K562 (cell line): ENCODE data around the gene NAV2. TPM values are rescaled to one million over a fixed set of nuclear protein-coding genes. Genes with fewer than 3 reads are reported as not detected.

Experiments used
- ATAC-seq: fragments of 200-7000 bp; cut with Tn5 transposase; 3 replicates; pipeline ENCODE4 v1.9.1; 2020; ENCODE audit warnings: moderate library complexity
- BruUV-seq: library from RNA; stranded (reverse); fragments of 400-500 nt; replicated peaks from 2 replicates; lab custom pipeline; 2021; lab: Mats Ljungman, UMichigan
- CTCF ChIA-PET: fragments of 300-600 bp; formaldehyde crosslinking; extraction: SDS; loops from one replicate; lab custom pipeline; 2021; ENCODE audit warnings: low intra/inter-chr PET ratio; lab: Yijun Ruan, JAX
- POLR2A ChIA-PET: fragments of 300-600, 350-650 bp; sonication (Branson Sonifier 250); formaldehyde crosslinking; extraction: SDS; loops from one replicate; lab custom pipeline; 2021; ENCODE audit warnings: antibody characterized with exemption, inconsistent platforms; lab: Yijun Ruan, JAX
- DNase-seq, 4 experiments: peaks; one replicate each; pipeline versions ENCODE4 v3.0.0 to v3.0.0-alpha.2; 2011 to 2018; ENCODE audit warnings: low spot score in 3 of 4, mixed read lengths in 3 of 4; ENCODE audit errors: extremely low read depth in 1 of 4
- FAIRE-seq: peaks from 2 replicates; lab custom pipeline; 2011; peaks lifted over from hg19 to GRCh38; lab: Jason Lieb, UNC
- H2AFZ ChIP-seq: 2 replicates; pipeline ENCODE4 v1.6.0; 2011; ENCODE audit warnings: low read depth, low read length, control low read depth, inconsistent platforms
- H3K27ac ChIP-seq: fragments of 200-600 bp; 3 replicates; pipeline ENCODE4 v1.8.0; 2011; ENCODE audit warnings: low read depth, mild to moderate bottlenecking, control low read depth, inconsistent platforms, low read length, moderate library complexity, mixed read lengths; ENCODE audit errors: extremely low read depth
- H3K27me3 ChIP-seq, 2 experiments: fragments of 300-600 bp in 1 of 2; 2 replicates in 1 of 2; 3 replicates in 1 of 2; pipeline versions ENCODE4 v1.6.0 to v1.8.0; 2011; ENCODE audit warnings: inconsistent platforms in 2 of 2, low read length in 2 of 2, mild to moderate bottlenecking in 1 of 2, mixed read lengths in 1 of 2, moderate library complexity in 1 of 2; ENCODE audit not compliant: control insufficient read depth in 2 of 2, insufficient read depth in 2 of 2
- H3K36me3 ChIP-seq: fragments of 300-600 bp; 3 replicates; pipeline ENCODE4 v1.8.0; 2011; ENCODE audit warnings: mild to moderate bottlenecking, low read length, inconsistent platforms; ENCODE audit not compliant: control insufficient read depth, insufficient read depth
- H3K4me1 ChIP-seq, 2 experiments: fragments of 200-600 bp in 1 of 2; replicated peaks in 1 of 2; 2 replicates in 1 of 2; 3 replicates in 1 of 2; pipeline versions ENCODE4 v1.5.1 to v1.8.0; 2011; ENCODE audit warnings: inconsistent platforms in 2 of 2, low read length in 2 of 2, mild to moderate bottlenecking in 1 of 2, mixed read lengths in 1 of 2, moderate library complexity in 1 of 2; ENCODE audit not compliant: control insufficient read depth in 2 of 2, insufficient read depth in 2 of 2
- H3K4me2 ChIP-seq: 2 replicates; pipeline ENCODE4 v1.6.1; 2011; ENCODE audit warnings: low read length, control low read depth, inconsistent platforms, mixed read lengths; ENCODE audit not compliant: insufficient read depth
- H3K4me3 ChIP-seq: fragments of 200-600 bp; sonication (generic), shearing (Covaris generic); 2 replicates; pipeline ENCODE4 v1.5.1; 2016; ENCODE audit warnings: control low read depth, inconsistent platforms
- H3K79me2 ChIP-seq: fragments of 200-600 bp; 3 replicates; pipeline ENCODE4 v1.8.0; 2011; ENCODE audit warnings: low read length, inconsistent platforms; ENCODE audit not compliant: control insufficient read depth, insufficient read depth
- H3K9ac ChIP-seq, 2 experiments: 2 replicates each; pipeline versions ENCODE4 v1.6.0 to v1.6.1; 2011; ENCODE audit warnings: low read depth in 2 of 2, low read length in 2 of 2, control low read depth in 1 of 2, inconsistent platforms in 1 of 2, mild to moderate bottlenecking in 1 of 2, mixed read lengths in 1 of 2; ENCODE audit not compliant: insufficient read depth in 1 of 2
- H3K9me1 ChIP-seq: one replicate; pipeline ENCODE4 v1.6.0; 2011; ENCODE audit warnings: inconsistent platforms, mild to moderate bottlenecking, low read length, moderate library complexity; ENCODE audit not compliant: control insufficient read depth, insufficient read depth
- H3K9me3 ChIP-seq: replicated peaks from 2 replicates; pipeline ENCODE4 v1.5.1; 2011; ENCODE audit warnings: low read depth, low read length, inconsistent platforms; ENCODE audit not compliant: control insufficient read depth, insufficient read depth
- H4K20me1 ChIP-seq: replicated peaks from 2 replicates; pipeline ENCODE4 v1.6.1; 2011; ENCODE audit warnings: low read length, inconsistent platforms, mixed read lengths; ENCODE audit not compliant: control insufficient read depth, insufficient read depth
- CBX3 ChIP-seq, 2 experiments: IDR thresholded peaks; 1 replicate in 1 of 2; 2 replicates in 1 of 2; pipeline ENCODE4 v1.6.1; 2012; ENCODE audit warnings: inconsistent platforms in 2 of 2, low read length in 2 of 2, borderline replicate concordance in 1 of 2, control low read depth in 1 of 2
- HES1 ChIP-seq: fragments of 450-650 bp; IDR thresholded peaks from 2 replicates; pipeline ENCODE4 v1.6.1; 2016; ENCODE audit warnings: low read depth, mild to moderate bottlenecking, moderate library complexity
- HINFP ChIP-seq: fragments of 450-650 bp; conservative IDR thresholded peaks from 2 replicates; pipeline ENCODE4 v1.6.1; 2016; ENCODE audit warnings: missing genetic modification characterization, low read depth, mild to moderate bottlenecking, control low read depth, missing compliant biosample characterization
- RNF2 ChIP-seq: sonication (generic); IDR thresholded peaks from 2 replicates; pipeline ENCODE4 v1.6.1; 2016
- TEAD2 ChIP-seq: fragments of 450-650 bp; IDR thresholded peaks from 2 replicates; pipeline ENCODE4 v1.6.1; 2016; ENCODE audit warnings: missing genetic modification characterization, control low read depth, missing compliant biosample characterization
- TRIM28 ChIP-seq: fragments of 450-650 bp; IDR thresholded peaks from 2 replicates; pipeline ENCODE4 v1.6.1; 2017
- ZNF24 ChIP-seq: fragments of 450-650 bp; IDR thresholded peaks from 2 replicates; pipeline ENCODE4 v1.6.1; 2016
- WGBS: fragments of 100-300 bp; shearing (Covaris generic); methylation state at CpG from one replicate; pipeline ENCODE4 v1.1.6; 2016; ENCODE audit warnings: low coverage, mixed read lengths; ENCODE audit not compliant: insufficient coverage; ENCODE audit errors: missing lambda C conversion rate; 5-methylcytosine and 5-hydroxymethylcytosine counted together
- in situ Hi-C: fragments of 300-500 bp; cut with MboI; formaldehyde crosslinking; loops from 4 replicates; pipeline ENCODE4 v1.15.0; 2018; ENCODE audit warnings: inconsistent platforms, mixed read lengths
- intact Hi-C: fragments of 100-400 bp; cut with micrococcal nuclease; formaldehyde crosslinking; loops from 2 replicates; pipeline ENCODE4 v1.14.2; 2022
- polyA plus RNA-seq, 8 experiments: library from polyadenylated mRNA; depleted of rRNA in 4 of 8; stranded (reverse) in 5 of 8; unstranded in 3 of 8; fragments of >200 nt; fragmentation: Nextera tagmentation in 2 of 8; fragmentation: Illumina TruSeq in 1 of 8; extraction: Ambion mirVana in 2 of 8; extraction: Trizol in 1 of 8; gene quantifications; 2 replicates each; pipeline versions ENCODE4 v1.2.1 to v1.2.3, GENCODE V29; 2011 to 2014; ENCODE audit warnings: inconsistent platforms in 1 of 8, missing spikeins in 1 of 8
- total RNA-seq, 7 experiments: library from RNA; depleted of rRNA in 6 of 7; stranded (reverse); fragments of >200 nt in 6 of 7; fragmentation: Illumina TruSeq in 2 of 7; extraction: Trizol in 2 of 7; gene quantifications; 2 replicates each; pipeline versions ENCODE4 v1.2.1 to v1.2.3, GENCODE V29; 2011 to 2021; ENCODE audit warnings: low replicate concordance in 1 of 7

Gene NAV2
- total and polyA plus RNA-seq, 9 of the 15 experiments (the other 6 are each of a cell fraction or from before 2014, with no cell fraction given) = 0.03 to 0.35 (median 0.05) TPM

GRCh38 chr11:19730373-19730772 lies 17.7 kb downstream of the NAV2 start:
- Histone ChIP-seq H3K79me2 (no peaks in the 10 kb centered on the region), H2AFZ (no peak overlapping the region), H3K4me1 (no peaks in the 10 kb centered on the region), H3K27ac (no peak overlapping the region), H3K36me3 (no peaks in the 10 kb centered on the region), H3K9me3 (no peaks in the 10 kb centered on the region), H3K27me3 (peaks cover 0 to 8% of the 10 kb centered on the region in 2 experiments; a peak in 1 of 5 replicates), H3K4me2 (no peak overlapping the region), H3K9me1 (no peaks in the 10 kb centered on the region), H4K20me1 (peaks cover 4% of the 10 kb centered on the region; the same call in 1 of the 2 replicates), H3K9ac (no peak overlapping the region; a peak in 1 of 4 replicates), H3K4me3 (no peak overlapping the region)
- POLR2A ChIA-PET = no interaction called here
- CTCF ChIA-PET = no interaction called here
- in situ Hi-C loops = no loop called here
- TF ChIP-seq RNF2 = no peak
- TF ChIP-seq TRIM28 = no peak
- no peak for TF ChIP-seq TEAD2
- TF ChIP-seq HES1 = no peak
- WGBS = 0% methylated on average over 9 of the region's 11 CpGs
- no peak for FAIRE-seq
- intact Hi-C loops = no loop called here
- BruUV-seq = no TSS peak
- no peak for ATAC-seq
- DNase-seq = no peak

- Histone ChIP-seq H3K36me3 (no peaks in the 10 kb centered on the region), H3K9ac (no peak overlapping the region), H3K4me2 (no peak overlapping the region), H3K4me3 (no peak overlapping the region), H3K27me3 (peaks cover 0 to 16% of the 10 kb centered on the region in 2 experiments; a peak in 2 of 5 replicates), H3K9me3 (no peaks in the 10 kb centered on the region), H3K79me2 (no peaks in the 10 kb centered on the region), H2AFZ (no peak overlapping the region), H3K27ac (no peak overlapping the region), H4K20me1 (peaks cover 4% of the 10 kb centered on the region; the same call in 1 of the 2 replicates), H3K9me1 (no peaks in the 10 kb centered on the region), H3K4me1 (no peaks in the 10 kb centered on the region)
- WGBS = 0% methylated on average over 2 of the region's 2 CpGs
- ATAC-seq (no peak), FAIRE-seq (no peak), DNase-seq (no peak)
- intact Hi-C loops (no loop called here), in situ Hi-C loops (no loop called here)
- ChIA-PET POLR2A (no interaction called here), CTCF (no interaction called here)
- no TSS peak for BruUV-seq
- TF ChIP-seq CBX3 (IDR thresholded peaks at IDR 0.05; ENCODE audit: borderline replicate concordance in 1 of 2, low read length in 2 of 2) (no peak), ZNF24 (no peak), HINFP (tag) (no peak)
Observed at GRCh38 chr11:19734171-19734570, 21.5 kb downstream of the NAV2 start.
